HepG2 (cell line): ENCODE measurements around the gene ADAM10. TPM values are rescaled to one million over a fixed set of nuclear protein-coding genes. Genes with fewer than 3 reads are reported as not detected.

ENCODE experiments used
- ATAC-seq: fragments of 200-7000 bp; cut with Tn5 transposase; 3 replicates; pipeline ENCODE4 v1.9.1; 2020; ENCODE audit warnings: mild to moderate bottlenecking, moderate library complexity
- BruUV-seq: library from RNA; stranded (reverse); fragments of 400-500 nt; replicated peaks from 2 replicates; lab custom pipeline; 2021; lab: Mats Ljungman, UMichigan
- CTCF ChIA-PET: fragments of 300-600 bp; formaldehyde crosslinking; extraction: SDS; loops from one replicate; lab custom pipeline; 2021; ENCODE audit warnings: low total read pairs, inconsistent platforms, low intra/inter-chr PET ratio; lab: Yijun Ruan, JAX
- POLR2A ChIA-PET: fragments of 350-600 bp; sonication (Branson Sonifier 250); formaldehyde crosslinking; loops from one replicate; lab custom pipeline; 2020; ENCODE audit warnings: antibody characterized with exemption, inconsistent platforms; lab: Yijun Ruan, JAX
- DNase-seq: peaks from one replicate; pipeline ENCODE4 v3.0.0-alpha.2; 2015; ENCODE audit warnings: low spot score
- FAIRE-seq: peaks from 3 replicates; lab custom pipeline; 2011; peaks lifted over from hg19 to GRCh38; lab: Jason Lieb, UNC
- H2AFZ ChIP-seq: one replicate; pipeline ENCODE4 v1.6.1; 2011; ENCODE audit warnings: low read length, inconsistent platforms
- H3K27ac ChIP-seq: fragments of 300-600 bp; 3 replicates; pipeline ENCODE4 v1.8.0; 2011; ENCODE audit warnings: mixed run types, mild to moderate bottlenecking, mixed read lengths, low read length, inconsistent platforms; ENCODE audit not compliant: insufficient read depth; ENCODE audit errors: extremely low read length
- H3K27me3 ChIP-seq, 2 experiments: fragments of 200-600 bp in 1 of 2; 2 replicates in 1 of 2; 3 replicates in 1 of 2; pipeline versions ENCODE4 v1.6.0 to v1.8.0; 2011; ENCODE audit warnings: low read length in 2 of 2, mild to moderate bottlenecking in 2 of 2, moderate library complexity in 2 of 2, inconsistent platforms in 1 of 2; ENCODE audit not compliant: insufficient read depth in 2 of 2, control insufficient read depth in 1 of 2
- H3K36me3 ChIP-seq, 2 experiments: fragments of 200-600 bp in 1 of 2; replicated peaks in 1 of 2; 2 replicates in 1 of 2; 3 replicates in 1 of 2; pipeline versions ENCODE4 v1.5.1 to v1.8.0; 2011; ENCODE audit warnings: low read length in 2 of 2, inconsistent platforms in 1 of 2; ENCODE audit not compliant: insufficient read depth in 2 of 2, control insufficient read depth in 1 of 2
- H3K4me1 ChIP-seq: 2 replicates; pipeline ENCODE4 v1.5.1; 2012; ENCODE audit warnings: low read length, inconsistent platforms; ENCODE audit not compliant: insufficient read depth
- H3K4me2 ChIP-seq: 2 replicates; pipeline ENCODE4 v1.6.0; 2011; ENCODE audit warnings: low read depth, low read length, inconsistent platforms
- H3K4me3 ChIP-seq, 3 experiments: fragments of 200-600 bp in 1 of 3; sonication (generic), shearing (Covaris generic) in 1 of 3; replicated peaks in 1 of 3; 2 replicates each; pipeline ENCODE4 v1.5.1; 2011 to 2016; ENCODE audit warnings: low read length in 3 of 3, inconsistent platforms in 2 of 3, low read depth in 2 of 3, mild to moderate bottlenecking in 2 of 3, control low read depth in 1 of 3, mixed read lengths in 1 of 3; ENCODE audit not compliant: insufficient read depth in 1 of 3
- H3K79me2 ChIP-seq: one replicate; pipeline ENCODE4 v1.6.1; 2011; ENCODE audit warnings: low read length, inconsistent platforms; ENCODE audit not compliant: insufficient read depth
- H3K9ac ChIP-seq: 2 replicates; pipeline ENCODE4 v1.6.0; 2011; ENCODE audit warnings: mild to moderate bottlenecking, low read depth, low read length, inconsistent platforms; ENCODE audit not compliant: insufficient read depth
- H3K9me3 ChIP-seq: 2 replicates; pipeline ENCODE4 v1.5.1; 2012; ENCODE audit warnings: mild to moderate bottlenecking, low read length
- H4K20me1 ChIP-seq: 2 replicates; pipeline ENCODE4 v1.6.0; 2011; ENCODE audit warnings: inconsistent platforms, mild to moderate bottlenecking, low read length, moderate library complexity; ENCODE audit not compliant: insufficient read depth
- BHLHE40 ChIP-seq: IDR thresholded peaks from 2 replicates; pipeline ENCODE4 v1.6.1; 2011; ENCODE audit warnings: low read length, improper control_type of control experiment
- FOXA3 ChIP-seq: IDR thresholded peaks from 2 replicates; pipeline ENCODE4 v1.6.1; 2016; ENCODE audit warnings: missing genetic modification reagents, missing compliant biosample characterization
- NFYB ChIP-seq: sonication (generic); formaldehyde crosslinking; IDR thresholded peaks from 2 replicates; pipeline ENCODE4 v1.4.0; 2020; ENCODE audit warnings: missing genetic modification reagents
- POGZ ChIP-seq: sonication (generic); formaldehyde crosslinking; IDR thresholded peaks from 2 replicates; pipeline ENCODE4 v1.4.0; 2020; ENCODE audit warnings: mild to moderate bottlenecking, missing genetic modification reagents
- TARDBP ChIP-seq: sonication (generic); formaldehyde crosslinking; IDR thresholded peaks from 2 replicates; pipeline ENCODE4 v1.8.0; 2022; ENCODE audit warnings: mild to moderate bottlenecking, missing genetic modification reagents
- TBP ChIP-seq: sonication (generic); formaldehyde crosslinking; IDR thresholded peaks from 2 replicates; pipeline ENCODE4 v1.5.0; 2020; ENCODE audit warnings: missing genetic modification reagents
- THAP7 ChIP-seq: sonication (generic); formaldehyde crosslinking; IDR thresholded peaks from 2 replicates; pipeline ENCODE4 v1.8.1; 2023; ENCODE audit warnings: mild to moderate bottlenecking, missing genetic modification reagents
- ZNF512 ChIP-seq: sonication (generic); formaldehyde crosslinking; IDR thresholded peaks from 2 replicates; pipeline ENCODE4 v1.4.0; 2020; ENCODE audit warnings: mild to moderate bottlenecking, missing genetic modification reagents
- ZNF562 ChIP-seq: sonication (generic); formaldehyde crosslinking; IDR thresholded peaks from 2 replicates; pipeline ENCODE4 v1.8.0; 2022; ENCODE audit warnings: missing genetic modification reagents, borderline replicate concordance
- ZSCAN21 ChIP-seq: sonication (generic); formaldehyde crosslinking; IDR thresholded peaks from 2 replicates; pipeline ENCODE4 v1.8.0; 2022; ENCODE audit warnings: mild to moderate bottlenecking, missing genetic modification reagents, moderate library complexity, borderline replicate concordance
- ZSCAN5A ChIP-seq: sonication (generic); formaldehyde crosslinking; IDR thresholded peaks from 2 replicates; pipeline ENCODE4 v1.8.0; 2022; ENCODE audit warnings: mild to moderate bottlenecking, missing genetic modification reagents, borderline replicate concordance
- WGBS: methylation state at CpG from one replicate; pipeline ENCODE4 v1.1.6; 2017; ENCODE audit warnings: low lambda C conversion rate; 5-methylcytosine and 5-hydroxymethylcytosine counted together
- in situ Hi-C: cut with HindIII; loops from 2 replicates; pipeline ENCODE4 v1.10.0; 2017; ENCODE audit warnings: low pct_unique_long_range_greater_than_20kb; ENCODE audit not compliant: extremely low pct_ligation_motif_present
- intact Hi-C: fragments of 100-400 bp; cut with micrococcal nuclease; formaldehyde crosslinking; loops from one replicate; pipeline ENCODE4 v1.10.0; 2022; ENCODE audit not compliant: unreplicated experiment
- polyA plus RNA-seq, 8 experiments: library from polyadenylated mRNA; depleted of rRNA in 3 of 8; stranded (reverse) in 7 of 8; unstranded in 1 of 8; fragments of >200 nt; fragmentation: Illumina TruSeq in 4 of 8; extraction: Trizol in 4 of 8; gene quantifications; 2 replicates each; pipeline versions ENCODE4 v1.2.1 to v1.2.3, GENCODE V29; 2011 to 2016; ENCODE audit warnings: low read depth in 4 of 8, missing spikeins in 1 of 8, mixed read lengths in 1 of 8; ENCODE audit not compliant: insufficient read depth in 1 of 8
- total RNA-seq, 5 experiments: library from RNA; depleted of rRNA; stranded (reverse); fragments of >200 nt; fragmentation: Illumina TruSeq; extraction: Trizol; gene quantifications; 2 replicates each; pipeline ENCODE4 v1.2.3, GENCODE V29; 2016; ENCODE audit warnings: low read depth in 1 of 5
- TF ChIP-seq, protein P1 (sequence below): sonication (generic); formaldehyde crosslinking; IDR thresholded peaks from 2 replicates; pipeline ENCODE4 v1.5.0; 2020; ENCODE audit warnings: mild to moderate bottlenecking, low read depth, missing genetic modification reagents, borderline replicate concordance
- TF ChIP-seq, protein P2 (sequence below), 2 experiments: IDR thresholded peaks; 2 replicates each; pipeline ENCODE4 v1.6.1; 2011 to 2012; ENCODE audit warnings: low read length in 2 of 2, borderline replicate concordance in 1 of 2, low read depth in 1 of 2, mild to moderate bottlenecking in 1 of 2, moderate library complexity in 1 of 2
- TF ChIP-seq, protein P3 (sequence below): sonication (generic); formaldehyde crosslinking; IDR thresholded peaks from 2 replicates; pipeline ENCODE4 v1.4.0; 2020; ENCODE audit warnings: missing genetic modification reagents, borderline replicate concordance

ADAM10 gene
- total and polyA plus RNA-seq, 2 of the 13 experiments (the other 11 are each of a cell fraction or from before 2014, with no cell fraction given): 92.7 to 125 TPM

- H3K4me3 ChIP-seq: no peak overlapping the region
- no peaks in the 10 kb centered on the region for H3K9me3 ChIP-seq
- in situ Hi-C loops (no loop called here), intact Hi-C loops (no loop called here)
- H3K79me2 ChIP-seq: no peaks in the 10 kb centered on the region
- ChIA-PET CTCF (no interaction called here), POLR2A (interaction anchor here (1.7 to 2.3 kb wide), 2 partner anchors 28 to 193 kb away, joined by 4 to 7 read pairs; partner anchors contain the start of gene ADAM10)
- no peaks in the 10 kb centered on the region for H3K27me3 ChIP-seq
- FAIRE-seq (no peak), DNase-seq (no peak), ATAC-seq (no peak)
- H3K27ac ChIP-seq: no peak overlapping the region
- no peaks in the 10 kb centered on the region for H4K20me1 ChIP-seq
- no peak overlapping the region for H3K4me2 ChIP-seq
- no peak overlapping the region for H2AFZ ChIP-seq
- no peak overlapping the region for H3K9ac ChIP-seq
- BruUV-seq: no TSS peak
- peaks cover 27% of the 10 kb centered on the region for H3K4me1 ChIP-seq
- 94% methylated on average over 3 of the region's 3 CpGs for WGBS
- no peaks in the 10 kb centered on the region for H3K36me3 ChIP-seq
- no peak for TF ChIP-seq THAP7 (CRISPR knock-in tag)
- no peak for TF ChIP-seq ZNF512 (CRISPR knock-in tag)
- TF ChIP-seq POGZ (CRISPR knock-in tag): no peak
- TF ChIP-seq, protein P1, sequence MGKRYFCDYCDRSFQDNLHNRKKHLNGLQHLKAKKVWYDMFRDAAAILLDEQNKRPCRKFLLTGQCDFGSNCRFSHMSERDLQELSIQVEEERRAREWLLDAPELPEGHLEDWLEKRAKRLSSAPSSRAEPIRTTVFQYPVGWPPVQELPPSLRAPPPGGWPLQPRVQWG (CRISPR knock-in tag): no peak
- TF ChIP-seq FOXA3 (CRISPR knock-in tag): no peak
- TF ChIP-seq BHLHE40: no peak
- no peak for TF ChIP-seq TBP (CRISPR knock-in tag)
- no peak for TF ChIP-seq ZSCAN5A (CRISPR knock-in tag)
- no peak for TF ChIP-seq ZSCAN21 (CRISPR knock-in tag)
- TF ChIP-seq, protein P2, sequence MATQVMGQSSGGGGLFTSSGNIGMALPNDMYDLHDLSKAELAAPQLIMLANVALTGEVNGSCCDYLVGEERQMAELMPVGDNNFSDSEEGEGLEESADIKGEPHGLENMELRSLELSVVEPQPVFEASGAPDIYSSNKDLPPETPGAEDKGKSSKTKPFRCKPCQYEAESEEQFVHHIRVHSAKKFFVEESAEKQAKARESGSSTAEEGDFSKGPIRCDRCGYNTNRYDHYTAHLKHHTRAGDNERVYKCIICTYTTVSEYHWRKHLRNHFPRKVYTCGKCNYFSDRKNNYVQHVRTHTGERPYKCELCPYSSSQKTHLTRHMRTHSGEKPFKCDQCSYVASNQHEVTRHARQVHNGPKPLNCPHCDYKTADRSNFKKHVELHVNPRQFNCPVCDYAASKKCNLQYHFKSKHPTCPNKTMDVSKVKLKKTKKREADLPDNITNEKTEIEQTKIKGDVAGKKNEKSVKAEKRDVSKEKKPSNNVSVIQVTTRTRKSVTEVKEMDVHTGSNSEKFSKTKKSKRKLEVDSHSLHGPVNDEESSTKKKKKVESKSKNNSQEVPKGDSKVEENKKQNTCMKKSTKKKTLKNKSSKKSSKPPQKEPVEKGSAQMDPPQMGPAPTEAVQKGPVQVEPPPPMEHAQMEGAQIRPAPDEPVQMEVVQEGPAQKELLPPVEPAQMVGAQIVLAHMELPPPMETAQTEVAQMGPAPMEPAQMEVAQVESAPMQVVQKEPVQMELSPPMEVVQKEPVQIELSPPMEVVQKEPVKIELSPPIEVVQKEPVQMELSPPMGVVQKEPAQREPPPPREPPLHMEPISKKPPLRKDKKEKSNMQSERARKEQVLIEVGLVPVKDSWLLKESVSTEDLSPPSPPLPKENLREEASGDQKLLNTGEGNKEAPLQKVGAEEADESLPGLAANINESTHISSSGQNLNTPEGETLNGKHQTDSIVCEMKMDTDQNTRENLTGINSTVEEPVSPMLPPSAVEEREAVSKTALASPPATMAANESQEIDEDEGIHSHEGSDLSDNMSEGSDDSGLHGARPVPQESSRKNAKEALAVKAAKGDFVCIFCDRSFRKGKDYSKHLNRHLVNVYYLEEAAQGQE (IDR thresholded peaks at IDR 0.05; ENCODE audit: borderline replicate concordance in 1 of 2, low read depth in 1 of 2, low read length in 2 of 2): no peak
- no peak for TF ChIP-seq TARDBP (CRISPR knock-in tag)
- no peak for TF ChIP-seq ZNF562
- TF ChIP-seq, protein P3, sequence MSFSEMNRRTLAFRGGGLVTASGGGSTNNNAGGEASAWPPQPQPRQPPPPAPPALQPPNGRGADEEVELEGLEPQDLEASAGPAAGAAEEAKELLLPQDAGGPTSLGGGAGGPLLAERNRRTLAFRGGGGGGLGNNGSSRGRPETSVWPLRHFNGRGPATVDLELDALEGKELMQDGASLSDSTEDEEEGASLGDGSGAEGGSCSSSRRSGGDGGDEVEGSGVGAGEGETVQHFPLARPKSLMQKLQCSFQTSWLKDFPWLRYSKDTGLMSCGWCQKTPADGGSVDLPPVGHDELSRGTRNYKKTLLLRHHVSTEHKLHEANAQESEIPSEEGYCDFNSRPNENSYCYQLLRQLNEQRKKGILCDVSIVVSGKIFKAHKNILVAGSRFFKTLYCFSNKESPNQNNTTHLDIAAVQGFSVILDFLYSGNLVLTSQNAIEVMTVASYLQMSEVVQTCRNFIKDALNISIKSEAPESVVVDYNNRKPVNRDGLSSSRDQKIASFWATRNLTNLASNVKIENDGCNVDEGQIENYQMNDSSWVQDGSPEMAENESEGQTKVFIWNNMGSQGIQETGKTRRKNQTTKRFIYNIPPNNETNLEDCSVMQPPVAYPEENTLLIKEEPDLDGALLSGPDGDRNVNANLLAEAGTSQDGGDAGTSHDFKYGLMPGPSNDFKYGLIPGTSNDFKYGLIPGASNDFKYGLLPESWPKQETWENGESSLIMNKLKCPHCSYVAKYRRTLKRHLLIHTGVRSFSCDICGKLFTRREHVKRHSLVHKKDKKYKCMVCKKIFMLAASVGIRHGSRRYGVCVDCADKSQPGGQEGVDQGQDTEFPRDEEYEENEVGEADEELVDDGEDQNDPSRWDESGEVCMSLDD (CRISPR knock-in tag): no peak
- TF ChIP-seq NFYB (CRISPR knock-in tag): no peak
Observed at GRCh38 chr15:58556541-58556940, 193.0 kb downstream of the ADAM10 start.
